Measurements from ENCODE around the gene SMYD3. TPM values are rescaled to one million over a fixed set of nuclear protein-coding genes. Genes with fewer than 3 reads are reported as not detected.
A peak's percentile ranks its signal among the peaks of the same experiment; 100 is the strongest.

SMYD3 gene
- total RNA-seq, 1 donor from 2014 or later = 27.2 TPM

DNA sequence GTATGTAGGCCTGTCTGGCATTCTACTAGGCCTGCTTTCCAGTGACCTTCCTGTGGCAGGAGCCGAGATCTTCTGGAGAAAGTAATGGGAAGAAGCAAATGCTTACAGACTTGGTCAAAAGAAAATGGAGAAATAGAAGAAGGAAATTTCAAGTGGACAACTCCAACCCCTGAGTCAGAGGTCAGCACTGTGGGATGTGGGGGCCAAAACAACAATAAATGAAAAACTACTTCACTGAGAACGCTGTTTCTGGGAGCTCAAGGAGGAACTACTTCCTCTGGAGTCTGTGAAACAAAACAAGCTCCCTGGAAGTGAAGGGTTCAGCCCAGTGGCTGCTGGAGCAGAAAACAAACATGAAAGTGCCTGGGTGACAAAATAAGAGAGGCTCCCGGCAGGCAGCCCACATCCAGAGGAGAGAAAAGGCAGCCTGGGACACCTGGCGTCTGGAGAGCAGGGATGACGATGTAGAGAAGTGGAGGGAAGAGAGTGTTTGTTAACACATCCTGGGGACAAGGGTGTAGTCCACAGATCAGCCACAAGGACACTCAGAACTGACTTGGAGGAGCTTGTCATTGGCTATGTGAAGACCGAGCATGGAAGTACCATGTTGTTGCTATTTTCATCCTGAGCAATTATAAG, 355.2 kb downstream of the SMYD3 start:
- DNase-seq (no peak), ATAC-seq (peak; percentile 47)
- TF ChIP-seq, protein P1, sequence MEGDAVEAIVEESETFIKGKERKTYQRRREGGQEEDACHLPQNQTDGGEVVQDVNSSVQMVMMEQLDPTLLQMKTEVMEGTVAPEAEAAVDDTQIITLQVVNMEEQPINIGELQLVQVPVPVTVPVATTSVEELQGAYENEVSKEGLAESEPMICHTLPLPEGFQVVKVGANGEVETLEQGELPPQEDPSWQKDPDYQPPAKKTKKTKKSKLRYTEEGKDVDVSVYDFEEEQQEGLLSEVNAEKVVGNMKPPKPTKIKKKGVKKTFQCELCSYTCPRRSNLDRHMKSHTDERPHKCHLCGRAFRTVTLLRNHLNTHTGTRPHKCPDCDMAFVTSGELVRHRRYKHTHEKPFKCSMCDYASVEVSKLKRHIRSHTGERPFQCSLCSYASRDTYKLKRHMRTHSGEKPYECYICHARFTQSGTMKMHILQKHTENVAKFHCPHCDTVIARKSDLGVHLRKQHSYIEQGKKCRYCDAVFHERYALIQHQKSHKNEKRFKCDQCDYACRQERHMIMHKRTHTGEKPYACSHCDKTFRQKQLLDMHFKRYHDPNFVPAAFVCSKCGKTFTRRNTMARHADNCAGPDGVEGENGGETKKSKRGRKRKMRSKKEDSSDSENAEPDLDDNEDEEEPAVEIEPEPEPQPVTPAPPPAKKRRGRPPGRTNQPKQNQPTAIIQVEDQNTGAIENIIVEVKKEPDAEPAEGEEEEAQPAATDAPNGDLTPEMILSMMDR (IDR thresholded peaks at IDR 0.05) = no peak
- Histone ChIP-seq H3K27ac (no peak overlapping the region), H3K4me1 (peaks cover 5% of the 10 kb centered on the region), H3K4me3 (no peak overlapping the region), H3K27me3 (no peaks in the 10 kb centered on the region), H3K9me3 (no peaks in the 10 kb centered on the region), H3K36me3 (no peaks in the 10 kb centered on the region)
- intact Hi-C loops (cut with DNase I) = no loop called here

DNA sequence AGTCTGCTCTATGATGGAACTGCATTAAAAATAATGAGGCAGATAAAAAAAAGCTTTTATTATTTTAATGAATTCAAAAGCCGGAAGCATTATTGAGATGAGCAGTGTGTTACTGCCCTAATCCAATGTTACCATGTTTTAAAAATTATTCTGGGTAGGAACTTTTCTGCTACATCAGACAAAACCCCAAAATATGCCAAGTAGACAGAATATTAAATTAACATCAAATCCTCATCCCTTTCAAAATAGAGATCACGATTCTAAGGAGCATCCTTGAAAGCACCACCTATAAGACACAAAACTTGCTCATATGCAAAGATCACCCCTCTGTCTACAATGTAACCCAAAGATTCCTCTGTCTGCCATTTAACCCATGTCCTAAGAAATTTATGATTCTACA, 357.5 kb downstream of the SMYD3 start:
- Histone ChIP-seq H3K27me3 (no peaks in the 10 kb centered on the region), H3K4me3 (no peak overlapping the region), H3K4me1 (peaks cover 5% of the 10 kb centered on the region), H3K27ac (no peak overlapping the region), H3K9me3 (no peaks in the 10 kb centered on the region), H3K36me3 (no peaks in the 10 kb centered on the region)
- intact Hi-C loops (cut with DNase I) = no loop called here
- TF ChIP-seq, protein P1 (IDR thresholded peaks at IDR 0.05) = no peak
- no peak for DNase-seq
- ATAC-seq = no peak

DNA sequence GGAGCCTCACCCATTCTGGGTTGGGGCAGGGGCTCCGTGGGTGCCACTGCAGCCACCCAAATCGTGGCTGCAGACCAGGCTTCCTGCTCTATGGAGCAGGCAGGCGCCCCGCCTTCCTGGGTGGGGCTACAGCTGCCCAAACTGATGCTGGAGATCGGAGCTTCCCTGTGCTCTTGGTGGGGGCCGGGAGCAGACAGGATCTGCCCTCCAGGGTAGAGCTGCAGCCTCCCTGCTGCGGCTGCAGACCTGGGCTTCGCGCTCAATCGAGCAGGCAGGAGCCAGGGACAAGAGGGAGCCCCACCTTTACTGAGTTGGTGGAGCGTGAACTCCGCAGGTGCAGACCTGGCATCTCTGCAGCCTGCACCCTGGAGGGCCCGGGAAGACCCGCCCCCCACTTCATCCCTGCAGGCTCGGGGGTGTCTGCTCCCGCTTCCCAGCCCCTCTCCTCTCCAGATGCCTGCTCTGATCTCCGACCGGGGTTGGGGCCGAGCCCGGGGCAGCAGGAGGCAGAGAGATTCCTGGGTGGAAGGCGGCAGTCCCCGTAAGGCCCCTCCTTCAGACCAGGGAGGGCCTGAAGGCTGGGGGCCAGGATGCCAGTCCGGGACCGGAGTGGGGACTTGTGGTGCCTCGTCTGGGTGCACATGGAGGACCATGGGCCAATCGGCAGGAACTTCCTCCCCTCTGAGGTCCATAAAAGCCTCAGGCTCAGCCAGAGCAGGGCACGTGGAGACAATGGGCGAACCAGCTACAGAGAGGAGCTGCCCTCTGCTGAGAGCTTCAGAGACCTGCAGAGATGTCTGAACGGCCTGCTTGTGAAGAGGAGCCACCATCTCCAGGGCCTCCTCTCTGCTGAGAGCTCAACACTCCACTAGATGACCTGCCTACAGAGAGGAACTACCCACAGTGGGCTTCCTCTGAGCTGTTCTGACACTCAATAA, 359.3 kb downstream of the SMYD3 start:
- TF ChIP-seq, protein P1 (IDR thresholded peaks at IDR 0.05) = no peak
- no peaks in the 10 kb centered on the region for H3K36me3 ChIP-seq
- ATAC-seq (peak; percentile 9), DNase-seq (no peak)
- peaks cover 5% of the 10 kb centered on the region for H3K4me1 ChIP-seq
- no peaks in the 10 kb centered on the region for H3K9me3 ChIP-seq
- no peak overlapping the region for H3K4me3 ChIP-seq
- intact Hi-C loops (cut with DNase I) = no loop called here
- no peak overlapping the region for H3K27ac ChIP-seq
- H3K27me3 ChIP-seq = no peaks in the 10 kb centered on the region

DNA sequence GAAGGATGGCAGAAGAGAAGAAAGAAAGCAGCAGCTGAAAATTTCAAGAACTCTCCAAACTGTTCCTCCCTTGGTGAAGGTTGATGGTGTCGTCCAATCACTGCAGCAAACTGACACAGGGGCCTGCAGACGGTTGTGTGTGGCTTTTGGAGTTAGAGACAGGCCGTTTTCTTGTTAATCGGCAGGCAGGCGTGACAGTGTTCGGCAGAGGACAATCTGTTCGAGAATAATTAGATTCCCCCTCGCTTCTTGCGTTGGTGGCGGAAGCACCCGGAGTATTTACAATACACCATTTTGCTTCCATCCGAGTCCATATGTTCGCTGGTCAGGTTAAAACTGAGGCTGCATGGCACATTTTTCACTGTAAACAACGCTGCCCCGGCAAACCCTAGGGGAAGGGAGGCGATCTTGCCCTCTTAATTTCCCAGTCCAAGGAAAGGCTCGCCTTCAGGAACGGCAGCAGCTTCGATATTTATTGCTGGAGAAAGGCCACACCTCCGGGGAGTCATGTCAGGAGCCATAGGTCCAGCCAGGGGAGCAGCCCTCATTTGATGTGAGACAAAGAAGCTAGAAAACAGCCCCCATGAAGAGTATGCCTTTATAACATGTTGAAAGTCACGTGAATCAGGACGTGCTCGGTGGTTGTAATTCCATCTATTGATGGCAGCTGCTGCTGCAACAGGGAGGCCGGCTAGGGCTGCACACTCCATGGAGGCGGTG, 360.1 kb downstream of the SMYD3 start:
- Histone ChIP-seq H3K4me1 (peaks cover 4% of the 10 kb centered on the region), H3K27me3 (no peaks in the 10 kb centered on the region), H3K9me3 (no peaks in the 10 kb centered on the region), H3K4me3 (no peak overlapping the region), H3K27ac (no peak overlapping the region), H3K36me3 (no peaks in the 10 kb centered on the region)
- DNase-seq = no peak
- TF ChIP-seq, protein P1 (IDR thresholded peaks at IDR 0.05) = no peak
- intact Hi-C loops (cut with DNase I) = no loop called here
- ATAC-seq = no peak

GRCh38 chr1:246145900-246146299, 361.2 kb downstream of the SMYD3 start:
- TF ChIP-seq, protein P1 (IDR thresholded peaks at IDR 0.05) = no peak
- DNase-seq (no peak), ATAC-seq (no peak)
- Histone ChIP-seq H3K9me3 (no peaks in the 10 kb centered on the region), H3K4me1 (no peaks in the 10 kb centered on the region), H3K4me3 (no peak overlapping the region), H3K27ac (no peak overlapping the region), H3K27me3 (no peaks in the 10 kb centered on the region), H3K36me3 (no peaks in the 10 kb centered on the region)
- intact Hi-C loops (cut with DNase I) = no loop called here
